ENCODE measurements around the gene HRAS.

Gene HRAS

GRCh38 chr11:554428-555226 lies 19.3 kb upstream of the HRAS start:
- DNase-seq (ENCODE audit: insufficient read length, low spot score) (peak; percentile 95), FAIRE-seq (peak; percentile 40)

- FAIRE-seq: no peak
- no peak for DNase-seq (ENCODE audit: insufficient read length, low spot score)
Measured at GRCh38 chr11:553988-554340, 18.6 kb upstream of the HRAS start.

GRCh38 chr11:553083-553987 lies 18.0 kb upstream of the HRAS start:
- DNase-seq (ENCODE audit: insufficient read length, low spot score): no peak
- no peak for FAIRE-seq

- no peak for DNase-seq (ENCODE audit: insufficient read length, low spot score)
- FAIRE-seq: no peak
Measured at GRCh38 chr11:551596-551995, 16.2 kb upstream of the HRAS start.

GRCh38 chr11:551131-551530 lies 15.8 kb upstream of the HRAS start:
- FAIRE-seq (no peak), DNase-seq (ENCODE audit: insufficient read length, low spot score) (no peak)

GRCh38 chr11:550746-551085 lies 15.3 kb upstream of the HRAS start:
- FAIRE-seq: no peak

GRCh38 chr11:550021-550745 lies 14.8 kb upstream of the HRAS start:
- FAIRE-seq (no peak), DNase-seq (ENCODE audit: insufficient read length, low spot score) (no peak)

More at GRCh38 chr11:550746-551085, 15.3 kb upstream of the HRAS start:
- no peak for DNase-seq (ENCODE audit: insufficient read length, low spot score)

GRCh38 chr11:548700-549603 lies 13.6 kb upstream of the HRAS start:
- no peak for DNase-seq (ENCODE audit: insufficient read length, low spot score)
- FAIRE-seq: no peak

- FAIRE-seq: no peak
Measured at GRCh38 chr11:545171-545570, 9.8 kb upstream of the HRAS start.

GRCh38 chr11:544817-545166 lies 9.4 kb upstream of the HRAS start:
- FAIRE-seq: no peak

More at GRCh38 chr11:545171-545570, 9.8 kb upstream of the HRAS start:
- no peak for DNase-seq (ENCODE audit: insufficient read length, low spot score)

GRCh38 chr11:541433-541885 lies 6.1 kb upstream of the HRAS start:
- DNase-seq (ENCODE audit: insufficient read length, low spot score) (no peak), FAIRE-seq (no peak)

More at GRCh38 chr11:544817-545166, 9.4 kb upstream of the HRAS start:
- DNase-seq (ENCODE audit: insufficient read length, low spot score): no peak

- DNase-seq (ENCODE audit: insufficient read length, low spot score) (no peak), FAIRE-seq (no peak)
Measured at GRCh38 chr11:540583-541432, 5.4 kb upstream of the HRAS start.

GRCh38 chr11:539971-540481 lies 4.7 kb upstream of the HRAS start:
- no peak for DNase-seq (ENCODE audit: insufficient read length, low spot score)
- FAIRE-seq: no peak

- FAIRE-seq (no peak), DNase-seq (ENCODE audit: insufficient read length, low spot score) (no peak)
Measured at GRCh38 chr11:538431-539051, 3.2 kb upstream of the HRAS start.

- no peak for FAIRE-seq
- DNase-seq (ENCODE audit: insufficient read length, low spot score): no peak
Measured at GRCh38 chr11:537622-538430, 2.5 kb upstream of the HRAS start.

- peak; percentile 96 for FAIRE-seq
- DNase-seq (ENCODE audit: insufficient read length, low spot score): peak; percentile 99
Measured at GRCh38 chr11:536841-537621, 1.7 kb upstream of the HRAS start, which contains the start of gene LRRC56. LRRC56 (plus strand) TSS chr11:537527; CDS start chr11:540685, 3,158 bp downstream.

- no peak for FAIRE-seq
- no peak for DNase-seq (ENCODE audit: insufficient read length, low spot score)
Measured at GRCh38 chr11:535210-535518, 212 bp downstream of the HRAS start.
